Activated CD4-positive, CD25-positive, alpha-beta regulatory T cell treated with anti-CD3 and anti-CD28 coated beads, Interleukin-2, amount 50 U/mL, for 24 hours (primary cell): ENCODE data around the gene JOSD1.

Experiments
- ATAC-seq, 2 donors: fragments of 150-1000 bp; cut with Tn5 transposase; one replicate each; pipeline ENCODE4 v1.10.0; 2021; ENCODE audit warnings: mild to moderate bottlenecking in 1 of 2, moderate library complexity in 1 of 2

JOSD1 gene

GRCh38 chr22:38700789-38701628, at the start of gene JOSD1:
JOSD1 (minus strand) TSS chr22:38700943; CDS start chr22:38699987, 956 bp downstream.
- ATAC-seq, result peak; percentile 33

- no peak for ATAC-seq
These were observed 49.4 kb upstream of the JOSD1 start for GRCh38 chr22:38750104-38750503.

- no peak for ATAC-seq
These were observed 47.9 kb upstream of the JOSD1 start for GRCh38 chr22:38748487-38749136.

- ATAC-seq, result no peak
These were observed 45.1 kb upstream of the JOSD1 start for GRCh38 chr22:38745676-38746460.

- no peak for ATAC-seq
These were observed 44.2 kb upstream of the JOSD1 start for GRCh38 chr22:38744981-38745380.

- ATAC-seq, result no peak
These were observed 41.6 kb upstream of the JOSD1 start for GRCh38 chr22:38742176-38742942.

GRCh38 chr22:38741576-38741975, 40.8 kb upstream of the JOSD1 start:
- no peak for ATAC-seq

GRCh38 chr22:38741166-38741565, 40.4 kb upstream of the JOSD1 start:
- no peak for ATAC-seq

GRCh38 chr22:38740754-38741153, 40.0 kb upstream of the JOSD1 start:
- no peak for ATAC-seq

- no peak for ATAC-seq
These were observed 39.5 kb upstream of the JOSD1 start for GRCh38 chr22:38740116-38740723.

- no peak for ATAC-seq
These were observed 38.7 kb upstream of the JOSD1 start for GRCh38 chr22:38739300-38740055.

GRCh38 chr22:38738475-38739070, 37.8 kb upstream of the JOSD1 start:
- no peak for ATAC-seq

GRCh38 chr22:38737302-38738060, 36.7 kb upstream of the JOSD1 start:
- no peak for ATAC-seq

GRCh38 chr22:38736257-38736570, 35.5 kb upstream of the JOSD1 start:
- ATAC-seq, result no peak

GRCh38 chr22:38735465-38736256, 34.9 kb upstream of the JOSD1 start:
- ATAC-seq, result peak in 1 of 2 donors; percentile 5

- no peak for ATAC-seq
These were observed 34.4 kb upstream of the JOSD1 start for GRCh38 chr22:38735126-38735464.

- no peak for ATAC-seq
These were observed 33.8 kb upstream of the JOSD1 start for GRCh38 chr22:38734421-38735100.

GRCh38 chr22:38733724-38734381, 33.1 kb upstream of the JOSD1 start:
- ATAC-seq, result no peak
